ENCODE measurements around the gene CAMKMT. TPM values are rescaled to one million over a fixed set of nuclear protein-coding genes. Genes with fewer than 3 reads are reported as not detected.

CAMKMT gene
- total RNA-seq, 1 donor = 15.0 TPM

DNA sequence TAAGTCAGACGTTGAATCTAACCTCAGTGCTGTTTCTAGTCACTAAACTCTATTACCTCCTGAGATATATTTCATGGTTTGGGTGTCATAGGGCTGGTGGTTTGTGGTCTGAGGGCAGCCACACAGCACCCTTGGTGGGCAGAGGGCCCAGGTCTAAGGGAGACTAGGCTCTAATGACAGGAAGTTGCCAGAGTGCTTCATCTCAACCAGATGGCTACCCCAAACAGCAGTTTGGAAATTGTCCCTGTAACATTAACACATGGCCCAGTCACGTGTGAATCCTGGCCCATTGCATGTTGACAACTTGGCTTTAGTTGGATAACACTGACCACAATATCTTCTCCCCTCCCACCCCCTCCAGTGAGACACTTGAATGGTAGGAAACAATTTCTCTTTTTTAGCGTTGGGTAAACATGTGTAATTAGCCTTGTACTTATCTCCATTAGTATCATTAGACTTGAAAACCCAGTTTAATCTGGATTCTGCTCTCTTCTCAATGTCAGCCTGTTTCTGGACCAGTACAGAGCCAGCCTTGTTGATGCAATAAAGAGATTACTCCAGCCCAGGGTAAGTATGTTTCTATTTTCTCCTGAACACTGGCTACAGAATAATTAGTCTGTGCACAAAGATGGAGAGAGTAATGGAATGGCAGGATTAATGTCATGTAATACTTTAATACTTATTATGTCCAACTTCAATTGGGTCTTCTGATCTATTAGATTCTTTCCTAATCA, 392.0 kb downstream of the CAMKMT start:
- H3K4me3 ChIP-seq (ENCODE audit: low read depth, low read length) = no peak overlapping the region
- TF ChIP-seq, protein P1, sequence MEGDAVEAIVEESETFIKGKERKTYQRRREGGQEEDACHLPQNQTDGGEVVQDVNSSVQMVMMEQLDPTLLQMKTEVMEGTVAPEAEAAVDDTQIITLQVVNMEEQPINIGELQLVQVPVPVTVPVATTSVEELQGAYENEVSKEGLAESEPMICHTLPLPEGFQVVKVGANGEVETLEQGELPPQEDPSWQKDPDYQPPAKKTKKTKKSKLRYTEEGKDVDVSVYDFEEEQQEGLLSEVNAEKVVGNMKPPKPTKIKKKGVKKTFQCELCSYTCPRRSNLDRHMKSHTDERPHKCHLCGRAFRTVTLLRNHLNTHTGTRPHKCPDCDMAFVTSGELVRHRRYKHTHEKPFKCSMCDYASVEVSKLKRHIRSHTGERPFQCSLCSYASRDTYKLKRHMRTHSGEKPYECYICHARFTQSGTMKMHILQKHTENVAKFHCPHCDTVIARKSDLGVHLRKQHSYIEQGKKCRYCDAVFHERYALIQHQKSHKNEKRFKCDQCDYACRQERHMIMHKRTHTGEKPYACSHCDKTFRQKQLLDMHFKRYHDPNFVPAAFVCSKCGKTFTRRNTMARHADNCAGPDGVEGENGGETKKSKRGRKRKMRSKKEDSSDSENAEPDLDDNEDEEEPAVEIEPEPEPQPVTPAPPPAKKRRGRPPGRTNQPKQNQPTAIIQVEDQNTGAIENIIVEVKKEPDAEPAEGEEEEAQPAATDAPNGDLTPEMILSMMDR (IDR thresholded peaks at IDR 0.05; ENCODE audit: insufficient read depth, low read length) = no peak
- DNase-seq (ENCODE audit: low read depth) = peak; percentile 22

DNA sequence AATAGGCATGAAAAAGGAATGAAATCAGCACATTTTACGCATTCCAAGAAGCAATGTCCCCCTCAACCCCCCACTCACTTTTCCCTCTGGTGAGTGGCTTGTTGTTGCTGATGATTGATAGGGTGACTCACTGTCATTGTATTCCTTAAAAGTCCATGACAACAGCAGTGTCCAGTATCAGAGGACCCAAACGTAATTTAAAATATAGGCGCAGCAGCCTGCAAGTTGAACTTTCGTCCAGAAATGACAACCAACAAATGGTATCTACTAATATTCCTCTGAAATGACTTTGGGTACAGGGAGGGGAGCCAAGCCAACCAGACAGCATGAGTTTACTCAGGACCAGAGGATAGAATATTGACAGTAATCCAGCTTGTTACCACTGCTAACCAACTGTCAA, 396.8 kb downstream of the CAMKMT start:
- TF ChIP-seq, protein P1 (IDR thresholded peaks at IDR 0.05; ENCODE audit: insufficient read depth, low read length) = no peak
- no peak for DNase-seq (ENCODE audit: low read depth)
- no peak overlapping the region for H3K4me3 ChIP-seq (ENCODE audit: low read depth, low read length)

DNA sequence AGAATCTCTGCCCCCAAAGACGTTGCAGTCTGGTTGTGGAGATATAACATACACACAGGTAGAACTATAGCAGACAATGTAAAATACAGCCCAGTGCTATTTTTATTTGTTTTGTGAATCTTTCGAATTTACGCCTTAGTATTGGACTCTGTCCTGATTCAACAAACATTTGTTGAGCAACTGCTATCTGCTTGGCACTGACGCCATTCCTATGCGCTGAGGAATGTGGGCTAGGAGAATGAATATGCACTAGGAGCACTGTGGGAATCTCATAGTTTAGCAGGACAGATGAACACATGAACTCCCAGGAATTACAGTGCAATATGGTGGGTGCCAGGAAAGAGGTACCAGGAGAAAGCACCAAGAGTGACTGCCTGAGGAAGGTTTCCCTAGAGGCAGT, 398.1 kb downstream of the CAMKMT start:
- no peak overlapping the region for H3K4me3 ChIP-seq (ENCODE audit: low read depth, low read length)
- peak; percentile 39 for DNase-seq (ENCODE audit: low read depth)
- TF ChIP-seq, protein P1 (IDR thresholded peaks at IDR 0.05; ENCODE audit: insufficient read depth, low read length) = no peak

DNA sequence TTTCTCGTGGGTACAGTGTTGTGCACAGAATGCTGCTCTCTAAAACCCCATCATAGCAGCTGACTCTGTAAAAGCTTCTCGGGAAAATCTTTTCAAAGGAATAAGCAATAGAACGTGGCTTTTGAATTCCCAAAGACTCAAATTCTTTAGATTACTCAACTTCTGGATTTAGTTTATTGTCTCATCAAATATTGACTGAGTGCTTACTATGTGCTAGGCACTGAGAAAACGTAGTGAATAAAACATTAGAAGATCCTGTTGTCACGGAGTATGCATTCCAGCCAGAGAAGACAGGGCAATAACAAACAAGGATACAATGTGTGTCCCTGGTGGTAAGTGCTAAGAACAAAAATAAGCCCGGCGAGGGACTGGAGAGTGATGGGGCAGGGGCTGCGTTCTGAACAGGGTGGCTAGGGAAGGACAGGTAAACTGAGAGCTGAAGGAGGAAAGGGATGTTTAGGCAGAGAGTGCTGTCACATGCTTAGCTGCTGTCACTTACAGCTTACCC, 401.6 kb downstream of the CAMKMT start:
- H3K4me3 ChIP-seq (ENCODE audit: low read depth, low read length) = no peak overlapping the region
- TF ChIP-seq, protein P1 (IDR thresholded peaks at IDR 0.05; ENCODE audit: insufficient read depth, low read length) = no peak
- DNase-seq (ENCODE audit: low read depth) = no peak

DNA sequence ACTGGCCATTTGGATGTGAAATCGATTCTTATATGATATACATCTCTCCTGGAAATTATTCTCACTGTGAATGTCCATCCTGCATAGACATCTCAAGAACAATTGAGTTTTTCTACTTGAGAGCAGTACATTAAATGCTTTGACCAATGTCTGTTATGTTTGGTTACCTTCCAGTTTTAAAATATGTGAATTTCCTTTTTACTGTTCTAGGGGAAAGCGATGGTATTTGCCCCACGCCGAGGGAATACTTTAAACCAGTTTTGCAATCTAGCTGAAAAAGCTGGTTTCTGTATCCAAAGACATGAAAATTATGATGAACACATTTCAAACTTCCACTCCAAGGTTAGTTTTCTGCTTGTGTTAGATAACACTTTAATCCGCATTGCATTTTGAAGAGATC, 404.5 kb downstream of the CAMKMT start:
- peak; percentile 22 for DNase-seq (ENCODE audit: low read depth)
- TF ChIP-seq, protein P1 (IDR thresholded peaks at IDR 0.05; ENCODE audit: insufficient read depth, low read length) = no peak
- no peak overlapping the region for H3K4me3 ChIP-seq (ENCODE audit: low read depth, low read length)

DNA sequence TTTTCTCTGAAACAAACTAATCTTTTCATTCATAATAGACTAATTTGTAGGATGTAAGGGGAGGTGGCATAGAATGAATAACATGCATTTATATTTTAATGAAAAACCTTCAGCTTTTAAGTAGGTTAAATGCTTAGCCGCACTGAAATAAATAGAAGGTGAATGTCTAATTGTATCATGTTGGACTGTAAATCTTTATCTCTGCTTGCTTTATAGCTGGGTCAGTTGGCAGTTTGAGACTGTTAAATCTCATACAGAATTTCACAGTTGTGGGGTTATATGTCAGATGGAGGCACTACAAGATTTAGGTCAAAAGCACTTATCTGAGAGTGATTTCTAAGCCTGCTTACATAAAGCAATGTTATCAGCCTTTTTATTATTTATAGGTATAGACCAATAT, 405.0 kb downstream of the CAMKMT start:
- H3K4me3 ChIP-seq (ENCODE audit: low read depth, low read length) = no peak overlapping the region
- TF ChIP-seq, protein P1 (IDR thresholded peaks at IDR 0.05; ENCODE audit: insufficient read depth, low read length) = no peak
- no peak for DNase-seq (ENCODE audit: low read depth)

Data from fibroblast of the aortic adventitia (primary cell).